GM12865 (cell line): ENCODE data around the gene SMG6.
"Not testable (repeated sequence)": the region's sequence is repeated elsewhere in the genome, so short reads cannot be mapped to it uniquely, and the experiment has no call there.

Experiments used
- DNase-seq: peaks from one replicate; pipeline ENCODE4 v3.0.0; 2010; ENCODE audit warnings: low read depth
- H3K4me3 ChIP-seq: 2 replicates; pipeline ENCODE4 v1.5.1; 2011; ENCODE audit warnings: mild to moderate bottlenecking, low read depth, low read length, control low read depth
- TF ChIP-seq, protein P1 (sequence below): IDR thresholded peaks from 2 replicates; pipeline ENCODE4 v1.5.1; 2011; ENCODE audit warnings: low read length, control low read depth, low read depth, inconsistent platforms; ENCODE audit not compliant: insufficient read depth; ENCODE audit errors: missing control alignments

SMG6 gene

DNA sequence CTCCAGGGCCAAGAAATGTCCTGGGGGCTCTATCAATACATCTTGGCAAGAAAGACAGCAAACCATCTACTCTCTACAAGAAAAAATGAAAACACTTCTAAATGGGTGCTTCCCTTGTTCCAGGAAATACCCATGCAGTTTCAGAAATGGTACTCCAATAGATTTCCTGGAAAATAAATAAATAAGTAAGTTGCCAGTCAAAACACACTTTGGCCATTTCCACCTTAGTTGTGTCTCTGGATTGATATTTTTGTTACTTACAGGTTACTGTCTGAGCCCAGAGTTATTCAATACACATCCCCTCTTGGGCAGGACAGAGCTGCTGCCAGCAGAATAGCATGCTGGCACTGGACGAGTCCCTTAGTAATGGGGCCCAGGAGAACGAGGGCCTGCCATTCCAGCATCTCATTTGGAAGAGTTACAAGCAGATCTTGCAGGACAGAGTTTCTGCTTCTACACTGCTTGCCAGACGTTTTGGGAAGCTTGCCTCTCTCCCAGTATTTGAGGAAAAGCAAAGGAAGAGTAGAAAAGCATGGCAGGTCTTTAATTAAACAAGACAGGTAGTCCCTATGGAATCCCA lies 100.5 kb downstream of the SMG6 start:
- DNase-seq = no peak
- H3K4me3 ChIP-seq = no peak overlapping the region
- TF ChIP-seq, protein P1, sequence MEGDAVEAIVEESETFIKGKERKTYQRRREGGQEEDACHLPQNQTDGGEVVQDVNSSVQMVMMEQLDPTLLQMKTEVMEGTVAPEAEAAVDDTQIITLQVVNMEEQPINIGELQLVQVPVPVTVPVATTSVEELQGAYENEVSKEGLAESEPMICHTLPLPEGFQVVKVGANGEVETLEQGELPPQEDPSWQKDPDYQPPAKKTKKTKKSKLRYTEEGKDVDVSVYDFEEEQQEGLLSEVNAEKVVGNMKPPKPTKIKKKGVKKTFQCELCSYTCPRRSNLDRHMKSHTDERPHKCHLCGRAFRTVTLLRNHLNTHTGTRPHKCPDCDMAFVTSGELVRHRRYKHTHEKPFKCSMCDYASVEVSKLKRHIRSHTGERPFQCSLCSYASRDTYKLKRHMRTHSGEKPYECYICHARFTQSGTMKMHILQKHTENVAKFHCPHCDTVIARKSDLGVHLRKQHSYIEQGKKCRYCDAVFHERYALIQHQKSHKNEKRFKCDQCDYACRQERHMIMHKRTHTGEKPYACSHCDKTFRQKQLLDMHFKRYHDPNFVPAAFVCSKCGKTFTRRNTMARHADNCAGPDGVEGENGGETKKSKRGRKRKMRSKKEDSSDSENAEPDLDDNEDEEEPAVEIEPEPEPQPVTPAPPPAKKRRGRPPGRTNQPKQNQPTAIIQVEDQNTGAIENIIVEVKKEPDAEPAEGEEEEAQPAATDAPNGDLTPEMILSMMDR = no peak

DNA sequence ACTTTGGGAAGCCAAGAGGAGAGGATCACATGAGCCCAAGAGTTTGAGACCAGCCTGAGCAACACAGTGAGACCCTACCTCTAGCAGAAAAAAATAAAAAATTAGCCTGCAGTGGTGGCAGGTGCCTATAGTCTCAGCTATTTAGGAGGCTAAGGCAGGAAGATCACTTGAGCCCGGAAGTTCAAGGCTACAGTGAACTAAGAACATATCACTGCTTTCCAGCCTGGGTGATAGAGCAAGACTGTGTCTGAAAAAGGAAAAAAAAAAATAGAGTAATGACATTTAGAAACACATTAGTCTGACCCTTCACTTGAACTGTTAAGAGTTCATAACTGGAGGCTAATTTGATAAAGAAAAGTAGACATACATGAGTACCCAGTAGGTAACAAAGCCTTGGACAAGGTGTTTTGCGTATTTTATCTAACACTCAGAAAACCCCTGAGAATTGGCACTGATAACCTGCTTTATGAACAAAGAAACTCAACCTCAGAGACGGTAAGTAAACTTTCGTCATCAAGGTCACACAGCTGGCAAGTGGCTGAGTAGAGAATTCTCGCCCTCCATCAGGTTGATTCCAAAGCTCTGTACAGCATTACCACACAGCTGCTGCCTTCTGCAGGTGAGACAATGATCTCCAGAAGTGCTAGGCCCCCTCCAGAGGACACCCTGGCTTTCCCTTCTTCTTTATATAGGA lies 101.1 kb downstream of the SMG6 start:
- no peak overlapping the region for H3K4me3 ChIP-seq
- DNase-seq = no peak
- TF ChIP-seq, protein P1 = no peak

DNA sequence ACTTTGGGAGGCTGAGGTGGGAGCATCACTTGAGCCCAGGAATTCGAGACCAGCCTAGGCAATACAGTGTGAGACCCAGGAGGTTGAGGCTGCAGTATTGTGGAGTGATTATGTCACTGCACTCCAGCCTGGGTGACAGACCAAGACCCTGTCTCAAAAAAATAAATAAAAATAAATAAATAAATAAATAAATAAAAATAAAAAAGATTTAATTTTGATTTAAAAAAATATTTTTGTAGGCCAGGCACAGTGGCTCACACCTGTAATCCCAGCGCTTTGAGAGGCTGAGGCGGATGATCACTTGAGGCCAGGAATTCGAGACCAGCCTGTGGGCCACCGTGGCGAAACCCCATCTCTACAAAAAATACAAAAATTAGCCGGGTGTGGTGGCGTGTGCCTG lies 104.2 kb downstream of the SMG6 start:
- H3K4me3 ChIP-seq, DNase-seq: not testable (repeated sequence)

DNA sequence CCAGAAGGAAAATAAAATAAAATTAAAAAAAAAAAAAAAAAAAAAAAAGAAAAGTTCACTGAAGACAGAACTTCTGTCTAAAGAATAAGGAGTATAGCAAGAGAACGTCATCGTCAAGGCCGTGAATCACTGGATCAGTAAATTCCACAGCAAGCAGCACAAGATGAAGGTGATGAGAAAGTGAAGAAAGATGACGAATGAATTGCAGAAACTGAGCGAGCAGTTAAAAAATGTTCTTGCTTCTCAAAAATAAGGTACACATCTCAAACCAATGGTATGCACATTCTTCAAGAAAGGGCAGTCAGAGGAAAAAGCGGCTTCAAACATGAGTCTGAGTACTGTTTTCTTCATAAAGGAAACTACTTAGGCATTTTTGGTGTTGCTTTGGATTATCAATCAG lies 104.7 kb downstream of the SMG6 start:
- no peak for DNase-seq
- H3K4me3 ChIP-seq = no peak overlapping the region
- TF ChIP-seq, protein P1 = no peak

DNA sequence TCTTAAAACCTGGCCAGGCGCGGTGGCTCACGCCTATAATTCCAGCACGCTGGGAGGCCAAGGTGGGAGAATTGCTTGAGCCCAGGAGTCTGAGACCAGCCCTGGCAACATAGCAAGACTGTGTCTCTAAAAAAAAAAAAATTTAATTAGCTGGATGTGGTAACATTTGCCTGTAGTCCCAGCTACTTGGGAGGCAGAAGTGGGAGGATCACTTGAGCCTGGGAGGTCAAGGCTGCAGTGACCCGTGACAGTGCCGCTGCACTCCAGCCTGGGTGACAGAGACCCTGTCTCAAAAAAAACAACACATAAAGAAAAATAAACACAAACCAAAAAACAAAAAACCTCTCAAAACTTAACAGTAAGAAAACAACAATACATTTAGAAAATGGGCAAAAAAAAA lies 106.3 kb downstream of the SMG6 start:
- no peak overlapping the region for H3K4me3 ChIP-seq
- no peak for DNase-seq
- TF ChIP-seq, protein P1 = no peak

DNA sequence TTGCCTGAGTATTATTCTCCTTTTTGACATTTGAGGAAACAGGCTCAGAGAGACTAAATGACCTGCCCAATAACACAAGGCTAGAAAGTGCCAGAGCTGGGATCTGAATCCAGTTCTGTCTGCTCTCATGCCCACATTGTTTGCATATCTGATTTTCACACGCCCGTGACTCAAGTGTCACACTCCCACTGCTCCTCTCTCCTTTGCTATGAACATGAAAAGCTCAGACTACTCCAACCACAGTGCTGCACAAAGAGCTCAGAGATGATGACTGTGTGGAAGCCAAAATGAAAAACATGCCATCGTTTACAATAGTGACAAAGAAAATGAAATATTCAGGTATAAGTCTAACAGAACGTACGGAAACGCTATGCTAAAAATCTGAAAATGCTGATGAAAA lies 107.9 kb downstream of the SMG6 start:
- TF ChIP-seq, protein P1 = no peak
- no peak overlapping the region for H3K4me3 ChIP-seq
- DNase-seq = peak; percentile 70

DNA sequence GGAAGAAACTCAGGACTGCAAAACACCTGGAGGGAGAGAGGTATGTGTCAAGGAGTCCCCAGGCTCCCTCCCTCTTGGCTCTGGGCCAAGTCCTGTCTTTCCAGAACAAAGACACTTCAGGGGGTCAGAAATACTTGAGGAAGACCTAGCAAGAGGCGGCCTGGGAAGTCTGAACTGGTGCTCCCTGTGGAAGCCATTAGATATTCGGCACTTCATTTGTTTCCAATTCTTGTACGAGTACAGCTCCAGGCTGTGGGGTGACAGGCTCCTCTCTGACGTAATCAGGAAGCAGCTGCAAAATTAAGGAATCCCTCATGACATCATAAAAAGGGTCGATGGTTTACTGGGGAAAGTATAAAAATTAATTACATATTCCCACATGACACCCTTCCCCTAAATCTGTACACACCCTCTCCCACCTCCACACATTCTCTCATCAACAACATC lies 108.7 kb downstream of the SMG6 start:
- H3K4me3 ChIP-seq = no peak overlapping the region
- TF ChIP-seq, protein P1 = no peak
- DNase-seq = no peak
